Smooth muscle cell (in vitro differentiated cells): ENCODE measurements around the gene ATP8A1. TPM values are rescaled to one million over a fixed set of nuclear protein-coding genes. Genes with fewer than 3 reads are reported as not detected.
A peak's percentile ranks its signal among the peaks of the same experiment; 100 is the strongest.
"Not testable (repeated sequence)": the region's sequence is repeated elsewhere in the genome, so short reads cannot be mapped to it uniquely, and the experiment has no call there.

Experiments
- DNase-seq: peaks from one replicate; lab custom pipeline; 2025; ENCODE audit not compliant: unreplicated experiment; lab: John Stamatoyannopoulos, UW
- H2AFZ ChIP-seq: fragments of 200-600 bp; sonication (generic); 2 replicates; pipeline ENCODE4 v1.6.0; 2016; ENCODE audit warnings: antibody characterized with exemption, low read depth, mild to moderate bottlenecking
- H3F3A ChIP-seq: fragments of 200-600 bp; sonication (generic); 2 replicates; pipeline ENCODE4 v1.6.0; 2017; ENCODE audit warnings: antibody characterized with exemption, low read depth
- H3K27ac ChIP-seq: fragments of 200-600 bp; sonication (generic); 2 replicates; pipeline ENCODE4 v1.5.1; 2016; ENCODE audit warnings: low read depth, mild to moderate bottlenecking
- H3K27me3 ChIP-seq: fragments of 200-600 bp; sonication (generic); 2 replicates; pipeline ENCODE4 v1.6.1; 2016; ENCODE audit warnings: low read depth, mild to moderate bottlenecking
- H3K36me3 ChIP-seq: fragments of 200-600 bp; sonication (generic); 2 replicates; pipeline ENCODE4 v1.5.1; 2016; ENCODE audit warnings: low read depth
- H3K4me1 ChIP-seq: fragments of 200-600 bp; sonication (generic); 2 replicates; pipeline ENCODE4 v1.5.1; 2016; ENCODE audit warnings: low read depth
- H3K4me2 ChIP-seq: fragments of 200-600 bp; sonication (generic); 2 replicates; pipeline ENCODE4 v1.6.0; 2016; ENCODE audit warnings: mild to moderate bottlenecking
- H3K4me3 ChIP-seq: fragments of 200-600 bp; sonication (generic); 2 replicates; pipeline ENCODE4 v1.5.1; 2016; ENCODE audit warnings: mild to moderate bottlenecking
- H3K79me2 ChIP-seq: fragments of 200-600 bp; sonication (generic); 2 replicates; pipeline ENCODE4 v1.6.0; 2016; ENCODE audit warnings: low read depth, mild to moderate bottlenecking
- H3K9ac ChIP-seq: fragments of 200-600 bp; sonication (generic); 2 replicates; pipeline ENCODE4 v1.6.0; 2016; ENCODE audit warnings: low read depth
- H3K9me3 ChIP-seq: fragments of 200-600 bp; sonication (generic); replicated peaks from 2 replicates; pipeline ENCODE4 v1.5.1; 2016; ENCODE audit warnings: low read depth
- H4K20me1 ChIP-seq: fragments of 200-600 bp; sonication (generic); 2 replicates; pipeline ENCODE4 v1.6.0; 2016; ENCODE audit warnings: low read depth
- CTCF ChIP-seq: fragments of 200-600 bp; sonication (generic); IDR thresholded peaks from 2 replicates; pipeline ENCODE4 v1.5.1; 2017; ENCODE audit warnings: borderline replicate concordance, mild to moderate bottlenecking, antibody characterized with exemption; ENCODE audit not compliant: insufficient read depth, poor library complexity, severe bottlenecking
- WGBS: methylation state at CpG from one replicate; pipeline ENCODE4 v1.1.7; 2016; ENCODE audit warnings: low lambda C conversion rate; 5-methylcytosine and 5-hydroxymethylcytosine counted together
- polyA plus RNA-seq: library from polyadenylated mRNA; unstranded; fragments of >200 nt; fragmentation: Nextera tagmentation; extraction: Ambion mirVana; gene quantifications from 2 replicates; pipeline ENCODE4 v1.2.1, GENCODE V29; 2016
- total RNA-seq: library from RNA; depleted of rRNA; stranded (reverse); fragments of >200 nt; gene quantifications from 2 replicates; pipeline ENCODE4 v1.2.3, GENCODE V29; 2014

ATP8A1 gene
- total and polyA plus RNA-seq, 2 experiments from 2014 or later = 1.8 TPM; not detected in 1

GRCh38 chr4:42654631-42655268 is 2.2 kb downstream of the ATP8A1 start:
- WGBS = 51% methylated on average over 2 of the region's 2 CpGs
- Histone ChIP-seq H3K9me3 (no peaks in the 10 kb centered on the region), H3K4me2 (peak overlapping the region; percentile 9), H3K27me3 (no peaks in the 10 kb centered on the region), H4K20me1 (no peaks in the 10 kb centered on the region), H2AFZ (no peak overlapping the region), H3F3A (peaks cover 12% of the 10 kb centered on the region), H3K4me1 (peaks cover 8% of the 10 kb centered on the region), H3K27ac (no peak overlapping the region), H3K36me3 (no peaks in the 10 kb centered on the region), H3K9ac (no peak overlapping the region), H3K4me3 (peak overlapping the region; percentile 82), H3K79me2 (no peaks in the 10 kb centered on the region)
- DNase-seq = no peak
- no peak for TF ChIP-seq CTCF

- no peaks in the 10 kb centered on the region for H3K27me3 ChIP-seq
- H2AFZ ChIP-seq = no peak overlapping the region
- WGBS = 89% methylated on average over 8 of the region's 8 CpGs
- no peak overlapping the region for H3K4me3 ChIP-seq
- no peak for DNase-seq
- peaks cover 8% of the 10 kb centered on the region for H3K4me1 ChIP-seq
- H3F3A ChIP-seq = peaks cover 12% of the 10 kb centered on the region
- no peak for TF ChIP-seq CTCF
- H3K9me3 ChIP-seq = no peaks in the 10 kb centered on the region
- H4K20me1 ChIP-seq = no peaks in the 10 kb centered on the region
- H3K79me2 ChIP-seq = no peaks in the 10 kb centered on the region
- H3K4me2 ChIP-seq = no peak overlapping the region
- H3K9ac ChIP-seq = no peak overlapping the region
- no peaks in the 10 kb centered on the region for H3K36me3 ChIP-seq
- no peak overlapping the region for H3K27ac ChIP-seq
These were observed 3.0 kb downstream of the ATP8A1 start for GRCh38 chr4:42653626-42654560.

GRCh38 chr4:42652529-42653231 is 4.2 kb downstream of the ATP8A1 start:
- H3K36me3 ChIP-seq, H3K4me3 ChIP-seq, H3F3A ChIP-seq, H3K4me1 ChIP-seq, H3K27me3 ChIP-seq, H3K9me3 ChIP-seq, H4K20me1 ChIP-seq, H3K79me2 ChIP-seq, DNase-seq, H2AFZ ChIP-seq, H3K9ac ChIP-seq, H3K4me2 ChIP-seq, H3K27ac ChIP-seq: not testable (repeated sequence)
- 89% methylated on average over 10 of the region's 10 CpGs for WGBS

- peaks cover 1% of the 10 kb centered on the region for H3F3A ChIP-seq
- no peaks in the 10 kb centered on the region for H3K4me1 ChIP-seq
- H3K27ac ChIP-seq = no peak overlapping the region
- H3K4me2 ChIP-seq = no peak overlapping the region
- no peak overlapping the region for H3K9ac ChIP-seq
- no peaks in the 10 kb centered on the region for H3K9me3 ChIP-seq
- H3K36me3 ChIP-seq = no peaks in the 10 kb centered on the region
- DNase-seq = no peak
- H3K79me2 ChIP-seq = no peaks in the 10 kb centered on the region
- H4K20me1 ChIP-seq = no peaks in the 10 kb centered on the region
- no peak overlapping the region for H2AFZ ChIP-seq
- no peak overlapping the region for H3K4me3 ChIP-seq
- no peaks in the 10 kb centered on the region for H3K27me3 ChIP-seq
- TF ChIP-seq CTCF = no peak
- 74% methylated on average over 4 of the region's 4 CpGs for WGBS
These were observed 7.0 kb downstream of the ATP8A1 start for GRCh38 chr4:42649870-42650269.
